ENCODE data around the gene RPH3AL. TPM values are rescaled to one million over a fixed set of nuclear protein-coding genes. Genes with fewer than 3 reads are reported as not detected.

RPH3AL gene
- total and polyA plus RNA-seq, 12 donors: 3.6 to 11.1 (median 6.0) TPM

DNA sequence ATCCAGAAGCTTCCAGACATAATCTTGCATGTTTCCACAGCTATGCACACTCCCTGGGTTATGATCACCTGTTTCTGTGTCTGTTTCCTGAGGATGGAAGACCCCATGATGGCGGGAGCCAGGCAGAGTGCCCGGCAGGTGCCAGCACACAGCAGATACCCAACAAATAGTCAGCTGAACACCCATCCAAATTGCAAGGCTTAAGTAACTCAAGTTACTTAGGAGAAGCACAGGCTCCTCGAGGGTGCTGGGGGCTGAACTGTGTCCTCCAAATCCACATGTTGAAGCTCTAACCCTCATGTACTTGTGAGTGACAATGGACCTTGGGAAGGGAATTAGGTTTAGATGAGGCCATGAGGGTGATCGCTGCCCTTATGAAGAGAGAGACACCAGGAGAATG is 91.7 kb downstream of the RPH3AL start:
- DNase-seq (no peak), ATAC-seq (no peak)
- WGBS, 2 donors: 80 to 82% methylated on average over 4 of the region's 4 CpGs
- Histone ChIP-seq H3K27ac (peak overlapping the region in 7 of 10 donors; percentile 26 to 84 (median 54)), H3K9me3 (no peaks in the 10 kb centered on the region), H3K4me3 (no peak overlapping the region), H3K4me1 (peaks cover 9 to 49% (median 22%) of the 10 kb centered on the region in 9 donors), H3K36me3 (peaks cover 0 to 9% (median 0%) of the 10 kb centered on the region in 9 donors), H3K27me3 (peaks cover 0 to 20% (median 0%) of the 10 kb centered on the region in 7 donors)
- intact Hi-C loops (cut with DNase I): no loop called here
- TF ChIP-seq, protein P1, sequence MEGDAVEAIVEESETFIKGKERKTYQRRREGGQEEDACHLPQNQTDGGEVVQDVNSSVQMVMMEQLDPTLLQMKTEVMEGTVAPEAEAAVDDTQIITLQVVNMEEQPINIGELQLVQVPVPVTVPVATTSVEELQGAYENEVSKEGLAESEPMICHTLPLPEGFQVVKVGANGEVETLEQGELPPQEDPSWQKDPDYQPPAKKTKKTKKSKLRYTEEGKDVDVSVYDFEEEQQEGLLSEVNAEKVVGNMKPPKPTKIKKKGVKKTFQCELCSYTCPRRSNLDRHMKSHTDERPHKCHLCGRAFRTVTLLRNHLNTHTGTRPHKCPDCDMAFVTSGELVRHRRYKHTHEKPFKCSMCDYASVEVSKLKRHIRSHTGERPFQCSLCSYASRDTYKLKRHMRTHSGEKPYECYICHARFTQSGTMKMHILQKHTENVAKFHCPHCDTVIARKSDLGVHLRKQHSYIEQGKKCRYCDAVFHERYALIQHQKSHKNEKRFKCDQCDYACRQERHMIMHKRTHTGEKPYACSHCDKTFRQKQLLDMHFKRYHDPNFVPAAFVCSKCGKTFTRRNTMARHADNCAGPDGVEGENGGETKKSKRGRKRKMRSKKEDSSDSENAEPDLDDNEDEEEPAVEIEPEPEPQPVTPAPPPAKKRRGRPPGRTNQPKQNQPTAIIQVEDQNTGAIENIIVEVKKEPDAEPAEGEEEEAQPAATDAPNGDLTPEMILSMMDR (IDR thresholded peaks at IDR 0.05): no peak

DNA sequence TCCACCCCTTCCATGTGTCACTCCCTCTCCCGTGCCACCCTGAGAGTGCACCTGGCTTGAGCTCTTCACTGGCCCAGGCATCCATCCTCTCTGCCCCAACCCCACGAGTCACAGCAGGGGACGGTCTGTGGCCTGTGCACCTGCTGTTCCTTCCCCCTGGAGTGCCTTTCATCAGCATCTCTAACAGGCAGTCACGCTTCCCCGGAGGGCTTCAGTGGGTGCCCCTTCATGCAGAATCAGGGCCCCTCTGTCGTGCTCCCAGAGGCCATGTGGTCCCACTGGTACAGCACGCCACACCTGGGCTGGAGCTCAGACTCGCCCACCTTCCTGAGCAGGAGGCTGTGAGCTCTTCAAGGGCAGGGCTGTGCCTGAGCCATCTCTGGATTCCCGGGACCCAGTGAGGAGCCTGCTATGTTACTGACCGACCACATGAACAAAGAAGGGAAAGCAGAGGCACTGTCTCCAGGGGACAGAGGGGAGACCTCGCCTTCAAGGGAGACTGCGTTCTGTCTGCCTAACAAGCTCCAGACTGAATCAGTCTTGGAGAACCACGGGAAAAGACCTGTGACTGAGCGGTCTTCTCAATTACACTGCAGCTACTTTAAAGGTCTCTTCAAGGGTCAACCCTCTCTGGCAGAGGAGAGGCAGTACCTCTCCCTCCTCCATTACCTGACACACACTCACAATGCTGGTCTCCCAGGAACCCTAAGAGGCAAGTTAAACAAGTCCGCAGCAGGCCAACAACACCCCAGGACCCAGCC is 92.4 kb downstream of the RPH3AL start:
- Histone ChIP-seq H3K9me3 (no peaks in the 10 kb centered on the region), H3K27me3 (peaks cover 0 to 20% (median 0%) of the 10 kb centered on the region in 7 donors), H3K27ac (peak overlapping the region in 4 of 10 donors; percentile 54 to 84 (median 74)), H3K4me3 (no peak overlapping the region), H3K4me1 (peaks cover 7 to 42% (median 18%) of the 10 kb centered on the region in 9 donors), H3K36me3 (peaks cover 0 to 9% (median 0%) of the 10 kb centered on the region in 9 donors)
- 54 to 64% methylated on average over 15 of the region's 15 CpGs for WGBS, 2 donors
- TF ChIP-seq, protein P1 (IDR thresholded peaks at IDR 0.05): no peak
- intact Hi-C loops (cut with DNase I): no loop called here
- ATAC-seq (peak in 4 of 8 donors; percentile 20 to 57 (median 30)), DNase-seq (no peak)

DNA sequence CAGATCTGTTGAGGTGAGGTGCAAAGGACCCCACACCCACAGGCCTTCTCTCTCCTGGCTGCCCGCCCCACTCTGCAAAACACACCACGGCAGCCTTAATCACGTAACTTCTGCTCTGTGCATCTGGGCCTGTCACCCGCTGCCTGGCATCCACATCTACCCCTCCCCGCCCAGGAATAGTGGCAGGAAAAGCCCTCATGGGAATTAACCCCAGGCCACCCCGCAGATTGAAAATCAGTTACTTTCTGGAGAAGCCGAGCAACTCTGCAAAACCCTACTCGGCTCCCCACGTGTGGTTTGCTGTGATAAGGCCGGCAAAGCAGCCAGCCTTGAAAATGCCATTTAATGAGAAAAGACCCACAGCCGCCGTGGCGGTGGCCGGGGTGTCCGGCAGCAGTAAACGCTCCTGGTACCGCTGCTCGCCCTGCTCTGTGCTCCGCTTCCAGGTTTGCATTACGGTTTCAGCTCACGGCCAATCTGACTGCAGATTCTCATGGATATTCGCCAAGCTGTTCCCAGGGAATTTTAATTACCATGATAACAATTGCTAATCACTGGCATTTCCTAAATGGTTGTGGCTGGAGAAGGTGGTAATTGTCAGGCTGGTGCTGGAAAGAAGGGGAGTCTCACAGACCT is 93.1 kb downstream of the RPH3AL start:
- H3K36me3 ChIP-seq: peaks cover 0 to 9% (median 0%) of the 10 kb centered on the region in 9 donors
- H3K4me1 ChIP-seq: peaks cover 7 to 36% (median 18%) of the 10 kb centered on the region in 9 donors
- TF ChIP-seq, protein P1 (IDR thresholded peaks at IDR 0.05): no peak
- no peaks in the 10 kb centered on the region for H3K9me3 ChIP-seq
- DNase-seq (no peak), ATAC-seq (peak in 3 of 8 donors; percentile 29 to 50 (median 42))
- H3K27ac ChIP-seq: peak overlapping the region in 3 of 10 donors; percentile 8 to 84 (median 78)
- H3K4me3 ChIP-seq: no peak overlapping the region
- peaks cover 0 to 20% (median 0%) of the 10 kb centered on the region in 7 donors for H3K27me3 ChIP-seq
- intact Hi-C loops (cut with DNase I): no loop called here
- WGBS, 2 donors: 28 to 37% methylated on average over 22 of the region's 22 CpGs

DNA sequence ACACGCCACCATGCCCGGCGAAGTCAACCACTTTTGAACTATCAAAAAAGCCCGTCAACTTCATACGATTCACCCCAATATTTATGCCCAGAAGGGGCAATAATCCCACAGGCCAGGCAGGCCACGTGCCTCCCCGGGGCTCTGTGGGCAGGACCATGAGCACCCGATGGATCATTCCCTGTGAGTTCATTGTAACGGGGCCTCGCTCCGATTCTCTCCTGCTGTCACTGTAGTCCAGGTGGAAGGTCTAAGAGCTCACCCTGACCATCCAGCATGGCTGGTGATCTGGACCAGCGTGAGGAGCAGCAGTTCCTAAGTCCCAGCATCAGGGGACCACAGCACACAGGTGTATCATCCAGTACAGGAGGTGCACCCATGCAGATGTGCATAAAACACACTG is 93.7 kb downstream of the RPH3AL start:
- peaks cover 0 to 20% (median 0%) of the 10 kb centered on the region in 7 donors for H3K27me3 ChIP-seq
- H3K27ac ChIP-seq: peak overlapping the region in 2 of 10 donors; percentile 37 to 68
- no peak for ATAC-seq
- no peak for DNase-seq
- H3K4me3 ChIP-seq: no peak overlapping the region
- WGBS, 2 donors: 97 to 98% methylated on average over 12 of the region's 12 CpGs
- H3K9me3 ChIP-seq: no peaks in the 10 kb centered on the region
- peaks cover 0 to 8% (median 0%) of the 10 kb centered on the region in 9 donors for H3K36me3 ChIP-seq
- H3K4me1 ChIP-seq: peaks cover 7 to 36% (median 18%) of the 10 kb centered on the region in 9 donors
- intact Hi-C loops (cut with DNase I): no loop called here
- TF ChIP-seq, protein P1 (IDR thresholded peaks at IDR 0.05): no peak

All from heart right ventricle (tissue), 16 donors.